Gastrocnemius medialis (tissue), 4 donors: ENCODE measurements around the gene HAT1.

Experiments
- POLR2A ChIP-seq, 2 donors: fragments of 450-650 bp; IDR thresholded peaks; one replicate each; pipeline ENCODE4 v1.6.1; 2017; ENCODE audit warnings: antibody characterized with exemption in 2 of 2, mild to moderate bottlenecking in 2 of 2, moderate library complexity in 2 of 2
- TF ChIP-seq, protein P1 (sequence below), 5 experiments: fragments of 450-650 bp in 3 of 5; fragments of 200-600 bp in 2 of 5; sonication (generic) in 2 of 5; IDR thresholded peaks in 4 of 5; conservative IDR thresholded peaks in 1 of 5; 1 replicate in 4 of 5; 2 replicates in 1 of 5; pipeline ENCODE4 v1.5.1; 2016 to 2019; ENCODE audit warnings: antibody characterized with exemption in 5 of 5, mild to moderate bottlenecking in 3 of 5, moderate library complexity in 3 of 5

DNA sequence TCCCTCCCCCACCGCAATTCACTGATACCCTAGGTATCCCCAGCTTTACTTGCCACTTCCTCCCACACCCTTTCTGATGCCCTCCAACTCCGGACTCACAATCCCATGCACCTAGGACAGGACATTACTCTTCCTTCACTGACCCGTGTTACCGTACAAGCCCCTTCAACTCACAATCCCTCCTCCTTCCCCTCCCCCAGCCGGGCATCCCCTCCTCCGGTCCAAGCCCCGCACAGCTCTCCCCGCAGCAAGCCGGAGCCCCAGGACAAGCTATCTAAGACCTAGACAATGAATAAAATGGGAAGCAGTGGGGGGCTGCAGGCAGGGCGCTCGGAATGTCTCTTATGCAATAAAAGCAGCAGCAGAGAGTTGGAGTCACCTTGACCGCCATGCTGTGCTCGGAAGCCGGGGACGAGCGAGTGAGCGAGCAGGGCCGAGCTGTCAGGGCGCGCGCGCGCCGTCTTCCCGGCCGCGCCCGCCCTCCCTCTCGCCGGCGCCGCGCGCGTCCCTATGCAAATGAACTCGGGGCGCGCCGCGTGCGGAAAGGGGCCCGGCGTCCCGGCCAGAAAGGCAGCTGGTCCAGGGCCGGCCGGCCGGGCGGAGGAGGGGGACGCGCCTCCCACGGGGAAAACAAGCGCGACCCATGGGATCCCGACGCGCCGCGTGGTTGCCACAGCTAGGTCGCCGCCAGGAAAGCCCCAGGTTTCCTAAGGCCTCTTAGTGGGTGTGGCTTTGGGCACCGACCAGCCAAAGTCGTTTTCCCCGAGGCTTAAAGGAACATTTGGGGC, 28.2 kb upstream of the HAT1 start, which contains the start of gene SLC25A12:
- TF ChIP-seq, protein P1, sequence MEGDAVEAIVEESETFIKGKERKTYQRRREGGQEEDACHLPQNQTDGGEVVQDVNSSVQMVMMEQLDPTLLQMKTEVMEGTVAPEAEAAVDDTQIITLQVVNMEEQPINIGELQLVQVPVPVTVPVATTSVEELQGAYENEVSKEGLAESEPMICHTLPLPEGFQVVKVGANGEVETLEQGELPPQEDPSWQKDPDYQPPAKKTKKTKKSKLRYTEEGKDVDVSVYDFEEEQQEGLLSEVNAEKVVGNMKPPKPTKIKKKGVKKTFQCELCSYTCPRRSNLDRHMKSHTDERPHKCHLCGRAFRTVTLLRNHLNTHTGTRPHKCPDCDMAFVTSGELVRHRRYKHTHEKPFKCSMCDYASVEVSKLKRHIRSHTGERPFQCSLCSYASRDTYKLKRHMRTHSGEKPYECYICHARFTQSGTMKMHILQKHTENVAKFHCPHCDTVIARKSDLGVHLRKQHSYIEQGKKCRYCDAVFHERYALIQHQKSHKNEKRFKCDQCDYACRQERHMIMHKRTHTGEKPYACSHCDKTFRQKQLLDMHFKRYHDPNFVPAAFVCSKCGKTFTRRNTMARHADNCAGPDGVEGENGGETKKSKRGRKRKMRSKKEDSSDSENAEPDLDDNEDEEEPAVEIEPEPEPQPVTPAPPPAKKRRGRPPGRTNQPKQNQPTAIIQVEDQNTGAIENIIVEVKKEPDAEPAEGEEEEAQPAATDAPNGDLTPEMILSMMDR (IDR thresholded peaks at IDR 0.05 in 4 of 5, conservative IDR thresholded peaks at IDR 0.05 in 1 of 5): no peak
- TF ChIP-seq POLR2A (IDR thresholded peaks at IDR 0.05): peak; percentile 79 to 90
